K562 (cell line): ENCODE data around the gene DNMT1. TPM values are rescaled to one million over a fixed set of nuclear protein-coding genes. Genes with fewer than 3 reads are reported as not detected.
A peak's percentile ranks its signal among the peaks of the same experiment; 100 is the strongest.

Experiments
- CBX1 ChIP-seq: sonication (generic); IDR thresholded peaks from 2 replicates; pipeline ENCODE4 v1.6.1; 2016; ENCODE audit warnings: antibody characterized with exemption, low read depth, mild to moderate bottlenecking
- CBX5 ChIP-seq: IDR thresholded peaks from 2 replicates; pipeline ENCODE4 v1.6.1; 2014; ENCODE audit warnings: low read depth, borderline replicate concordance
- DACH1 ChIP-seq: fragments of 450-650 bp; IDR thresholded peaks from 2 replicates; pipeline ENCODE4 v1.6.1; 2018; ENCODE audit not compliant: partially characterized antibody
- E2F1 ChIP-seq: sonication (generic); formaldehyde crosslinking; IDR thresholded peaks from 2 replicates; pipeline ENCODE4 v1.8.1; 2023; ENCODE audit warnings: mild to moderate bottlenecking, missing genetic modification reagents, moderate library complexity
- FOXO4 ChIP-seq: fragments of 450-650 bp; formaldehyde crosslinking; IDR thresholded peaks from 2 replicates; pipeline ENCODE4 v1.4.0; 2020; ENCODE audit warnings: mild to moderate bottlenecking, moderate library complexity
- FOXP4 ChIP-seq: sonication (generic); formaldehyde crosslinking; IDR thresholded peaks from 2 replicates; pipeline ENCODE4 v1.8.0; 2022; ENCODE audit warnings: mild to moderate bottlenecking, missing genetic modification reagents, borderline replicate concordance
- GABPA ChIP-seq: fragments of 200-800 bp; sonication (Bioruptor generic); conservative IDR thresholded peaks from 2 replicates; pipeline ENCODE4 v1.6.1; 2016; ENCODE audit warnings: low read depth, missing genetic modification characterization, missing compliant biosample characterization
- GTF2F1 ChIP-seq: IDR thresholded peaks from 2 replicates; pipeline ENCODE4 v1.6.1; 2011; ENCODE audit warnings: low read depth, low read length, improper control_type of control experiment
- KLF16 ChIP-seq: IDR thresholded peaks from 2 replicates; pipeline ENCODE4 v1.6.1; 2016; ENCODE audit warnings: antibody characterized with exemption
- MXI1 ChIP-seq: IDR thresholded peaks from 2 replicates; pipeline ENCODE4 v1.6.1; 2011; ENCODE audit warnings: low read depth, mild to moderate bottlenecking, improper control_type of control experiment, low read length
- XRCC3 ChIP-seq: fragments of 450-650 bp; IDR thresholded peaks from 2 replicates; pipeline ENCODE4 v1.6.1; 2017; ENCODE audit warnings: mild to moderate bottlenecking, moderate library complexity
- ZBTB2 ChIP-seq: fragments of 450-650 bp; IDR thresholded peaks from 2 replicates; pipeline ENCODE4 v1.6.1; 2016; ENCODE audit warnings: antibody characterized with exemption
- ZBTB49 ChIP-seq: sonication (generic); formaldehyde crosslinking; IDR thresholded peaks from 2 replicates; pipeline ENCODE4 v1.8.0; 2022; ENCODE audit warnings: missing genetic modification reagents, mild to moderate bottlenecking, borderline replicate concordance
- ZHX1 ChIP-seq: fragments of 150-350 bp; conservative IDR thresholded peaks from 2 replicates; pipeline ENCODE4 v1.6.1; 2014; ENCODE audit warnings: low read length
- ZNF174 ChIP-seq: fragments of 250-450 bp; sonication (Bioruptor Pico); IDR thresholded peaks from 2 replicates; pipeline ENCODE4 v1.4.0; 2020; ENCODE audit warnings: mild to moderate bottlenecking
- polyA plus RNA-seq, 8 experiments: library from polyadenylated mRNA; depleted of rRNA in 4 of 8; stranded (reverse) in 5 of 8; unstranded in 3 of 8; fragments of >200 nt; fragmentation: Nextera tagmentation in 2 of 8; fragmentation: Illumina TruSeq in 1 of 8; extraction: Ambion mirVana in 2 of 8; extraction: Trizol in 1 of 8; gene quantifications; 2 replicates each; pipeline versions ENCODE4 v1.2.1 to v1.2.3, GENCODE V29; 2011 to 2014; ENCODE audit warnings: inconsistent platforms in 1 of 8, missing spikeins in 1 of 8
- total RNA-seq, 7 experiments: library from RNA; depleted of rRNA in 6 of 7; stranded (reverse); fragments of >200 nt in 6 of 7; fragmentation: Illumina TruSeq in 2 of 7; extraction: Trizol in 2 of 7; gene quantifications; 2 replicates each; pipeline versions ENCODE4 v1.2.1 to v1.2.3, GENCODE V29; 2011 to 2021; ENCODE audit warnings: low replicate concordance in 1 of 7

DNMT1 gene
- total and polyA plus RNA-seq, 9 of the 15 experiments (the other 6 are each of a cell fraction or from before 2014, with no cell fraction given): 80.1 to 271 (median 121) TPM

GRCh38 chr19:10112895-10113591, 81.7 kb downstream of the DNMT1 start (continued):
- no peak for TF ChIP-seq FOXP4 (CRISPR knock-in tag)
- TF ChIP-seq MXI1: peak; percentile 40; the same call in 1 of the 2 replicates
- no peak for TF ChIP-seq ZNF174 (CRISPR knock-in tag)
- no peak for TF ChIP-seq DACH1
- no peak for TF ChIP-seq XRCC3
- TF ChIP-seq E2F1 (CRISPR knock-in tag): no peak
- TF ChIP-seq GTF2F1: no peak
- TF ChIP-seq CBX5: no peak
- no peak for TF ChIP-seq ZHX1
- TF ChIP-seq KLF16: 0 out of 2 replicates have a peak, but pooled peaks have one; percentile 28
- no peak for TF ChIP-seq ZBTB49 (CRISPR knock-in tag)
- TF ChIP-seq ZBTB2: no peak
- TF ChIP-seq CBX1: no peak
- TF ChIP-seq FOXO4 (CRISPR knock-in tag): peak; percentile 64; the same call in 1 of the 2 replicates
- no peak for TF ChIP-seq GABPA (tag)
